HEK293 (cell line): ENCODE data around the gene BMPR2.

Experiments used
- CTCF ChIA-PET: fragments of 350-600 bp; formaldehyde crosslinking; extraction: SDS; loops from one replicate; lab custom pipeline; 2021; ENCODE audit warnings: antibody characterized with exemption; lab: Yijun Ruan, JAX
- POLR2A ChIA-PET: fragments of 300-600 bp; formaldehyde crosslinking; extraction: SDS; loops from one replicate; lab custom pipeline; 2020; ENCODE audit warnings: antibody characterized with exemption, inconsistent platforms; lab: Yijun Ruan, JAX
- H3K27ac ChIP-seq: fragments of 200-500 bp; sonication (Bioruptor generic); 2 replicates; pipeline ENCODE4 v1.5.1; 2014; ENCODE audit warnings: low read depth, low read length, control low read depth, inconsistent platforms; ENCODE audit errors: extremely low read depth
- H3K36me3 ChIP-seq, 2 experiments: fragments of 200-500 bp in 1 of 2; sonication (Bioruptor generic) in 1 of 2; 1 replicate in 1 of 2; 2 replicates in 1 of 2; pipeline ENCODE4 v1.5.1; 2014 to 2017; ENCODE audit warnings: inconsistent platforms in 2 of 2, low read length in 2 of 2; ENCODE audit not compliant: control insufficient read depth in 2 of 2, insufficient read depth in 1 of 2
- H3K4me1 ChIP-seq: fragments of 200-500 bp; sonication (Bioruptor generic); 2 replicates; pipeline ENCODE4 v1.5.1; 2014; ENCODE audit warnings: mild to moderate bottlenecking, low read length, inconsistent platforms; ENCODE audit not compliant: control insufficient read depth, insufficient read depth
- H3K4me3 ChIP-seq: 2 replicates; pipeline ENCODE4 v1.5.1; 2011; ENCODE audit warnings: low read depth, mild to moderate bottlenecking, control low read depth, low read length, moderate library complexity
- H3K9me3 ChIP-seq: fragments of 200-500 bp; sonication (Bioruptor generic); 2 replicates; pipeline ENCODE4 v1.5.1; 2014; ENCODE audit warnings: low read depth, low read length, inconsistent platforms; ENCODE audit not compliant: control insufficient read depth, insufficient read depth
- BCL11B ChIP-seq: fragments of 450-650 bp; formaldehyde crosslinking; IDR thresholded peaks from 2 replicates; pipeline ENCODE4 v1.5.1; 2016; ENCODE audit warnings: low read depth, missing biosample characterization, missing genetic modification characterization
- EGR2 ChIP-seq: fragments of 450-650 bp; formaldehyde crosslinking; IDR thresholded peaks from 2 replicates; pipeline ENCODE4 v1.5.1; 2016; ENCODE audit warnings: low read depth, missing biosample characterization, missing genetic modification characterization
- FEZF1 ChIP-seq: fragments of 450-650 bp; formaldehyde crosslinking; IDR thresholded peaks from 2 replicates; pipeline ENCODE4 v1.5.1; 2016; ENCODE audit warnings: missing biosample characterization, missing genetic modification characterization
- MYNN ChIP-seq: fragments of 450-650 bp; formaldehyde crosslinking; IDR thresholded peaks from 2 replicates; pipeline ENCODE4 v1.5.1; 2016; ENCODE audit warnings: missing biosample characterization, missing genetic modification characterization, borderline replicate concordance
- SCRT1 ChIP-seq: fragments of 450-650 bp; formaldehyde crosslinking; IDR thresholded peaks from 2 replicates; pipeline ENCODE4 v1.5.1; 2016; ENCODE audit warnings: missing biosample characterization, missing genetic modification characterization, borderline replicate concordance
- WT1 ChIP-seq: fragments of 450-650 bp; formaldehyde crosslinking; IDR thresholded peaks from 2 replicates; pipeline ENCODE4 v1.5.1; 2016; ENCODE audit warnings: missing biosample characterization, missing genetic modification characterization
- ZBTB1 ChIP-seq: fragments of 450-650 bp; formaldehyde crosslinking; IDR thresholded peaks from 2 replicates; pipeline ENCODE4 v1.5.1; 2016; ENCODE audit warnings: missing biosample characterization, missing genetic modification characterization
- ZFP37 ChIP-seq: fragments of 450-650 bp; formaldehyde crosslinking; IDR thresholded peaks from 2 replicates; pipeline ENCODE4 v1.5.1; 2016; ENCODE audit warnings: missing biosample characterization, missing genetic modification characterization
- ZNF121 ChIP-seq: fragments of 450-650 bp; formaldehyde crosslinking; IDR thresholded peaks from 2 replicates; pipeline ENCODE4 v1.5.1; 2016; ENCODE audit warnings: missing biosample characterization, missing genetic modification characterization
- ZNF140 ChIP-seq: fragments of 450-650 bp; formaldehyde crosslinking; IDR thresholded peaks from 2 replicates; pipeline ENCODE4 v1.5.1; 2016; ENCODE audit warnings: missing biosample characterization, missing genetic modification characterization
- ZNF16 ChIP-seq: fragments of 450-650 bp; formaldehyde crosslinking; IDR thresholded peaks from 2 replicates; pipeline ENCODE4 v1.5.1; 2016; ENCODE audit warnings: low read depth, missing biosample characterization, missing genetic modification characterization
- ZNF174 ChIP-seq: fragments of 450-650 bp; formaldehyde crosslinking; IDR thresholded peaks from 2 replicates; pipeline ENCODE4 v1.5.0; 2017; ENCODE audit warnings: missing biosample characterization, mild to moderate bottlenecking, missing genetic modification characterization
- ZNF184 ChIP-seq: fragments of 450-650 bp; IDR thresholded peaks from 2 replicates; pipeline ENCODE4 v1.5.1; 2018; ENCODE audit warnings: missing biosample characterization, mild to moderate bottlenecking, missing genetic modification characterization
- ZNF223 ChIP-seq: fragments of 450-650 bp; formaldehyde crosslinking; IDR thresholded peaks from 2 replicates; pipeline ENCODE4 v1.5.1; 2016; ENCODE audit warnings: missing biosample characterization, missing genetic modification characterization
- ZNF324 ChIP-seq: fragments of 450-650 bp; formaldehyde crosslinking; IDR thresholded peaks from 2 replicates; pipeline ENCODE4 v1.5.1; 2016; ENCODE audit warnings: missing biosample characterization, missing genetic modification characterization
- ZNF48 ChIP-seq: fragments of 450-650 bp; formaldehyde crosslinking; IDR thresholded peaks from 2 replicates; pipeline ENCODE4 v1.5.1; 2016; ENCODE audit warnings: missing biosample characterization, missing genetic modification characterization
- ZNF555 ChIP-seq: fragments of 450-650 bp; formaldehyde crosslinking; conservative IDR thresholded peaks from 2 replicates; pipeline ENCODE4 v1.5.1; 2017; ENCODE audit warnings: missing biosample characterization, mild to moderate bottlenecking, missing genetic modification characterization, inconsistent platforms
- ZNF561 ChIP-seq: fragments of 450-650 bp; IDR thresholded peaks from 2 replicates; pipeline ENCODE4 v1.5.1; 2018; ENCODE audit warnings: missing biosample characterization, missing genetic modification characterization, borderline replicate concordance
- ZNF596 ChIP-seq: fragments of 450-650 bp; IDR thresholded peaks from 2 replicates; pipeline ENCODE4 v1.5.0; 2018; ENCODE audit warnings: missing biosample characterization, mild to moderate bottlenecking, missing genetic modification characterization, moderate library complexity
- ZNF776 ChIP-seq: fragments of 450-650 bp; formaldehyde crosslinking; IDR thresholded peaks from 2 replicates; pipeline ENCODE4 v1.5.0; 2017; ENCODE audit warnings: missing biosample characterization, missing genetic modification characterization, borderline replicate concordance
- ZNF791 ChIP-seq: fragments of 450-650 bp; formaldehyde crosslinking; IDR thresholded peaks from 2 replicates; pipeline ENCODE4 v1.5.1; 2016; ENCODE audit warnings: missing biosample characterization, missing genetic modification characterization
- ZSCAN16 ChIP-seq: fragments of 450-650 bp; formaldehyde crosslinking; IDR thresholded peaks from 2 replicates; pipeline ENCODE4 v1.5.1; 2016; ENCODE audit warnings: missing biosample characterization, missing genetic modification characterization
- ZSCAN30 ChIP-seq: fragments of 450-650 bp; IDR thresholded peaks from 2 replicates; pipeline ENCODE4 v1.5.1; 2018; ENCODE audit warnings: missing biosample characterization, mild to moderate bottlenecking, missing genetic modification characterization, moderate library complexity
- TF ChIP-seq, protein P1 (sequence below): fragments of 450-650 bp; formaldehyde crosslinking; IDR thresholded peaks from 2 replicates; pipeline ENCODE4 v1.5.1; 2016; ENCODE audit warnings: missing biosample characterization, missing genetic modification characterization
- TF ChIP-seq, protein P2 (sequence below): fragments of 450-650 bp; formaldehyde crosslinking; optimal IDR thresholded peaks from 2 replicates; pipeline ENCODE3; 2016; ENCODE audit warnings: missing biosample characterization, mild to moderate bottlenecking, missing genetic modification characterization
- TF ChIP-seq, protein P3 (sequence below): fragments of 450-650 bp; formaldehyde crosslinking; IDR thresholded peaks from 2 replicates; pipeline ENCODE4 v1.5.1; 2016; ENCODE audit warnings: missing biosample characterization, missing genetic modification characterization
- TF ChIP-seq, protein P4 (sequence below): fragments of 450-650 bp; IDR thresholded peaks from 2 replicates; pipeline ENCODE4 v1.5.1; 2018; ENCODE audit warnings: missing biosample characterization, missing genetic modification characterization
- TF ChIP-seq, protein P5 (sequence below): fragments of 450-650 bp; formaldehyde crosslinking; IDR thresholded peaks from 2 replicates; pipeline ENCODE4 v1.5.1; 2016; ENCODE audit warnings: missing biosample characterization, missing genetic modification characterization, low read depth

BMPR2 gene

DNA sequence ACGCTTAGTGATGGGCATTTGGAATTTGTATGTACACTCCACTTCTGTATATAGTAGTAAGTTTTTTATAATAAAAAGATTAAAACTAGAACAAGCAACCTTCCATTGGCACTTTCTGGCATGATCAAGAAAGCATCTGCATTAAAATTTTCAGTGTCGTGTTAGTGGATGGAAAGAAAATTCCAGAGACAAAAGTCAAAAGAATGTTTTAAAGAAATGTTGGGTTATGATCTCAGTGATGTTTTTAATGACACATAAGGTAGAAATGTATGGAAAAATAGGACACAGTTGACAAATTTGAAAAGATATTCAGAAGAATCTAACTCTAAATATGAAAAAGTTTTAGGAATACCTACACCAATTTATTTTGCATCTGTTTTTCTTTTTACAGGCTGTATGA is 132.6 kb downstream of the BMPR2 start:
- TF ChIP-seq ZNF48 (tag by site-specific recombination) (no peak), ZNF16 (no peak), ZNF596 (tag by site-specific recombination) (no peak), FEZF1 (no peak), ZNF121 (tag by site-specific recombination) (no peak), ZNF776 (tag by site-specific recombination) (no peak), ZSCAN30 (tag by site-specific recombination) (no peak), BCL11B (no peak), ZNF140 (no peak)
- TF ChIP-seq, protein P1, sequence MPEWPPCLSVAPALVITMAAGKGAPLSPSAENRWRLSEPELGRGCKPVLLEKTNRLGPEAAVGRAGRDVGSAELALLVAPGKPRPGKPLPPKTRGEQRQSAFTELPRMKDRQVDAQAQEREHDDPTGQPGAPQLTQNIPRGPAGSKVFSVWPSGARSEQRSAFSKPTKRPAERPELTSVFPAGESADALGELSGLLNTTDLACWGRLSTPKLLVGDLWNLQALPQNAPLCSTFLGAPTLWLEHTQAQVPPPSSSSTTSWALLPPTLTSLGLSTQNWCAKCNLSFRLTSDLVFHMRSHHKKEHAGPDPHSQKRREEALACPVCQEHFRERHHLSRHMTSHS (tag by site-specific recombination) = no peak
- POLR2A ChIA-PET = interaction anchor here (0.6 kb wide), 2 partner anchors 128 to 165 kb away, joined by 3 to 6 read pairs; no protein-coding TSS in a partner anchor
- H3K4me3 ChIP-seq = no peak overlapping the region

DNA sequence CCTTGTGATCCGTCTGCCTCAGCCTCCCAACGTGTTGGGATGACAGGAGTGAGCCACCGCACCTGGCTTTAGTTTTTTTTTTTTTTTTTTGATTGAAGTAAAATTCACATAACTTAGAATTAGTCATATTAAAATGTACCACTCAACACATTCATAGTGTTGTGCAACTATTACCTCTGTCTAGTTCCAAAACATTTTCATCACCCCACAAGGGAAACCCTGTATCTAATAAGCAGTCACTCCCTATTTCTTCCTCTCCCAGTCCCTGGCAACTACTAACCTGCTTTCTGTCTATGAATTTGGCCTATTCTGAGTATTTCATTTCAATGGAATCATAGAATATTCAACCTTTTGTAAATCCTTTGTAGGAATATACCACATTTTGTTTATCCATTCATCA is 134.8 kb downstream of the BMPR2 start:
- H3K9me3 ChIP-seq = no peaks in the 10 kb centered on the region
- peaks cover 6 to 9% of the 10 kb centered on the region in 2 experiments for H3K36me3 ChIP-seq
- POLR2A ChIA-PET = no interaction called here
- CTCF ChIA-PET = interaction anchor here (0.6 kb wide), 1 partner anchor 19 kb away, joined by 3 read pairs; no protein-coding TSS in a partner anchor
- H3K27ac ChIP-seq = no peak overlapping the region
- no peak overlapping the region for H3K4me3 ChIP-seq
- no peak for TF ChIP-seq ZNF791 (tag by site-specific recombination)
- no peak for TF ChIP-seq ZFP37 (tag by site-specific recombination)
- no peak for TF ChIP-seq WT1 (tag by site-specific recombination)
- TF ChIP-seq, protein P2, sequence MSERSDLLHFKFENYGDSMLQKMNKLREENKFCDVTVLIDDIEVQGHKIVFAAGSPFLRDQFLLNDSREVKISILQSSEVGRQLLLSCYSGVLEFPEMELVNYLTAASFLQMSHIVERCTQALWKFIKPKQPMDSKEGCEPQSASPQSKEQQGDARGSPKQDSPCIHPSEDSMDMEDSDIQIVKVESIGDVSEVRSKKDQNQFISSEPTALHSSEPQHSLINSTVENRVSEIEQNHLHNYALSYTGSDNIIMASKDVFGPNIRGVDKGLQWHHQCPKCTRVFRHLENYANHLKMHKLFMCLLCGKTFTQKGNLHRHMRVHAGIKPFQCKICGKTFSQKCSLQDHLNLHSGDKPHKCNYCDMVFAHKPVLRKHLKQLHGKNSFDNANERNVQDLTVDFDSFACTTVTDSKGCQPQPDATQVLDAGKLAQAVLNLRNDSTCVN = no peak
- TF ChIP-seq ZNF561 (tag by site-specific recombination) = no peak
- no peak for TF ChIP-seq ZNF223 (tag by site-specific recombination)
- no peak for TF ChIP-seq SCRT1
- TF ChIP-seq, protein P3, sequence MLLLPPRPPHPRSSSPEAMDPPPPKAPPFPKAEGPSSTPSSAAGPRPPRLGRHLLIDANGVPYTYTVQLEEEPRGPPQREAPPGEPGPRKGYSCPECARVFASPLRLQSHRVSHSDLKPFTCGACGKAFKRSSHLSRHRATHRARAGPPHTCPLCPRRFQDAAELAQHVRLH (tag by site-specific recombination) = no peak
- TF ChIP-seq ZNF174 = no peak
- TF ChIP-seq, all 188 proteins: peak for 0
- no peaks in the 10 kb centered on the region for H3K4me1 ChIP-seq

More for the DNA sequence above, 132.6 kb downstream of the BMPR2 start:
- Histone ChIP-seq H3K36me3 (no peaks in the 10 kb centered on the region; a peak in 1 of 3 replicates), H3K4me1 (no peaks in the 10 kb centered on the region), H3K9me3 (no peaks in the 10 kb centered on the region), H3K27ac (no peak overlapping the region)
- CTCF ChIA-PET = interaction anchor here (0.9 kb wide), 1 partner anchor 222 kb away, joined by 4 read pairs; no protein-coding TSS in a partner anchor

DNA sequence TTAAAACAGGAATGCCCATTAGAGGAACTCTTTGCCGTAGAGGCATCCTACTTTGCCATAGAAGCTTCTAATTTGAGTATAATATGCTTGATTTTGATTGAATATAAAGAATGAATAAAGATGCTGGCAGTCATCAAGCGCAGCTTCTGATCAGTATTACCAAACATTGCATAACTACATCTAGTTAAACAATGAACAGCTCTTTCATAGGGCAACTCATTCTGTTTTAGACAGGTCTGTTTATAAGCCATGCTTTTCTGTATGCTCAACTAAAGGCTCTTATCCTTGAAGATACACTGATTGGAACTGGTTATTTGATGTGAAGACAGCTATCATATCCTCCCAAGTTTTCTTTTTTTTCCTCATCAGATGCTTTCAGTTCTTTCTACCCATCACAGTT is 136.0 kb downstream of the BMPR2 start:
- Histone ChIP-seq H3K36me3 (peaks cover 10 to 19% of the 10 kb centered on the region in 2 experiments), H3K27ac (no peak overlapping the region), H3K4me3 (no peak overlapping the region), H3K4me1 (no peaks in the 10 kb centered on the region), H3K9me3 (no peaks in the 10 kb centered on the region)
- POLR2A ChIA-PET = no interaction called here
- CTCF ChIA-PET = no interaction called here
- TF ChIP-seq ZNF324 (tag by site-specific recombination) = no peak
- TF ChIP-seq ZNF555 (tag by site-specific recombination) = no peak
- no peak for TF ChIP-seq ZNF561 (tag by site-specific recombination)
- TF ChIP-seq, protein P4, sequence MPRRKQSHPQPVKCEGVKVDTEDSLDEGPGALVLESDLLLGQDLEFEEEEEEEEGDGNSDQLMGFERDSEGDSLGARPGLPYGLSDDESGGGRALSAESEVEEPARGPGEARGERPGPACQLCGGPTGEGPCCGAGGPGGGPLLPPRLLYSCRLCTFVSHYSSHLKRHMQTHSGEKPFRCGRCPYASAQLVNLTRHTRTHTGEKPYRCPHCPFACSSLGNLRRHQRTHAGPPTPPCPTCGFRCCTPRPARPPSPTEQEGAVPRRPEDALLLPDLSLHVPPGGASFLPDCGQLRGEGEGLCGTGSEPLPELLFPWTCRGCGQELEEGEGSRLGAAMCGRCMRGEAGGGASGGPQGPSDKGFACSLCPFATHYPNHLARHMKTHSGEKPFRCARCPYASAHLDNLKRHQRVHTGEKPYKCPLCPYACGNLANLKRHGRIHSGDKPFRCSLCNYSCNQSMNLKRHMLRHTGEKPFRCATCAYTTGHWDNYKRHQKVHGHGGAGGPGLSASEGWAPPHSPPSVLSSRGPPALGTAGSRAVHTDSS = no peak
- TF ChIP-seq, protein P5, sequence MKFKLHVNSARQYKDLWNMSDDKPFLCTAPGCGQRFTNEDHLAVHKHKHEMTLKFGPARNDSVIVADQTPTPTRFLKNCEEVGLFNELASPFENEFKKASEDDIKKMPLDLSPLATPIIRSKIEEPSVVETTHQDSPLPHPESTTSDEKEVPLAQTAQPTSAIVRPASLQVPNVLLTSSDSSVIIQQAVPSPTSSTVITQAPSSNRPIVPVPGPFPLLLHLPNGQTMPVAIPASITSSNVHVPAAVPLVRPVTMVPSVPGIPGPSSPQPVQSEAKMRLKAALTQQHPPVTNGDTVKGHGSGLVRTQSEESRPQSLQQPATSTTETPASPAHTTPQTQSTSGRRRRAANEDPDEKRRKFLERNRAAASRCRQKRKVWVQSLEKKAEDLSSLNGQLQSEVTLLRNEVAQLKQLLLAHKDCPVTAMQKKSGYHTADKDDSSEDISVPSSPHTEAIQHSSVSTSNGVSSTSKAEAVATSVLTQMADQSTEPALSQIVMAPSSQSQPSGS = no peak
- TF ChIP-seq EGR2 (tag by site-specific recombination) = no peak
- TF ChIP-seq ZBTB1 (tag by site-specific recombination) = no peak
- TF ChIP-seq ZSCAN16 (tag by site-specific recombination) = no peak
- TF ChIP-seq ZNF184 (tag by site-specific recombination) = no peak
- TF ChIP-seq MYNN = no peak
